Sigmoid colon (tissue), 4 donors: ENCODE data around the gene SLC6A11.

Experiments
- EP300 ChIP-seq, 4 donors: sonication (generic); formaldehyde crosslinking; IDR thresholded peaks; one replicate each; pipeline ENCODE4 v1.6.1; 2017; ENCODE audit warnings: antibody characterized with exemption in 4 of 4
- TF ChIP-seq, protein P1 (sequence below), 4 experiments: fragments of 450-650 bp in 3 of 4; fragments of 200-600 bp in 1 of 4; IDR thresholded peaks; one replicate each; pipeline ENCODE4 v1.5.1; 2016 to 2019; ENCODE audit warnings: antibody characterized with exemption in 4 of 4, mild to moderate bottlenecking in 3 of 4, moderate library complexity in 2 of 4

DNA sequence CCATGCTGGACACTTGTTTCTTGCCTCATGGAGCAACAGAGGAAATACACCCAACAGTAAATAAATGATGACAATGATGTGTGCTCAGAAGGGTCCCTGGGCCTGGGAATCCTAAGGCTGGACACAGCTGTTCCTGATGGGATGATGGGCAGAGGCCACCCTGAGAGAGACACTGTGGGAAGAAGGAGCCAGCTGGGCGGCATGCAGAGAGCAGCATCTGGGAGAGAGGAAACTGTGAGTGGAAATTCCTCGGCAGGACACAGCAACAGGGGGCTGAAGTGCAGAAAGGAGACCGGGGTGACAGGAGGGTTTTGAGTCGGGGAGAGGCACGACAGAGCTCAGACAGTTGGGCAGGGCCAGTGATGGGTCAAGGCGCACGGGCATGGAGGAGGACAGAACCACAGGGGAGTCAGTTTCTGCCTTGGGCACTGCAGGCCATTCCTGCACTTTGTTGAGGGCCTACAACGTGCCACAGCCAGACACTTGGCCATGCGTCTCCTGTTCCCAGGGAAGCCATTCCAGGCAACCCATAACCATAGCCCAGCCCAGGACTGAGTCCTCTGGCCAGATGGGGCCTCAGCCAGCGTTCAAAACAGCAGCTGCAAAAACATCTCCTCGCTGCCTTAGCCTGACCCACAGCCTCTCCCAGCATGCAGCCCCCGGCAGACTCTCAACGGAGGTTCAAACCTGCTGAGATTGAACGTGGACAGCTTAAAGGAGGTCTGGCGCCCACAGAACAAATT, 139.9 kb downstream of the SLC6A11 start:
- TF ChIP-seq, protein P1, sequence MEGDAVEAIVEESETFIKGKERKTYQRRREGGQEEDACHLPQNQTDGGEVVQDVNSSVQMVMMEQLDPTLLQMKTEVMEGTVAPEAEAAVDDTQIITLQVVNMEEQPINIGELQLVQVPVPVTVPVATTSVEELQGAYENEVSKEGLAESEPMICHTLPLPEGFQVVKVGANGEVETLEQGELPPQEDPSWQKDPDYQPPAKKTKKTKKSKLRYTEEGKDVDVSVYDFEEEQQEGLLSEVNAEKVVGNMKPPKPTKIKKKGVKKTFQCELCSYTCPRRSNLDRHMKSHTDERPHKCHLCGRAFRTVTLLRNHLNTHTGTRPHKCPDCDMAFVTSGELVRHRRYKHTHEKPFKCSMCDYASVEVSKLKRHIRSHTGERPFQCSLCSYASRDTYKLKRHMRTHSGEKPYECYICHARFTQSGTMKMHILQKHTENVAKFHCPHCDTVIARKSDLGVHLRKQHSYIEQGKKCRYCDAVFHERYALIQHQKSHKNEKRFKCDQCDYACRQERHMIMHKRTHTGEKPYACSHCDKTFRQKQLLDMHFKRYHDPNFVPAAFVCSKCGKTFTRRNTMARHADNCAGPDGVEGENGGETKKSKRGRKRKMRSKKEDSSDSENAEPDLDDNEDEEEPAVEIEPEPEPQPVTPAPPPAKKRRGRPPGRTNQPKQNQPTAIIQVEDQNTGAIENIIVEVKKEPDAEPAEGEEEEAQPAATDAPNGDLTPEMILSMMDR (IDR thresholded peaks at IDR 0.05), result no peak
- TF ChIP-seq EP300 (IDR thresholded peaks at IDR 0.05), result no peak
